Astrocyte of the spinal cord (primary cell): ENCODE data around the gene WFDC1.
"Not testable (repeated sequence)": the region's sequence is repeated elsewhere in the genome, so short reads cannot be mapped to it uniquely, and the experiment has no call there.

Experiments
- DNase-seq: peaks from one replicate; pipeline ENCODE4 v3.0.0; 2011; ENCODE audit warnings: low read depth, low spot score
- H3K4me3 ChIP-seq: 2 replicates; pipeline ENCODE4 v1.5.1; 2011; ENCODE audit warnings: low read depth, mild to moderate bottlenecking, low read length, moderate library complexity
- in situ Hi-C: cut with HindIII; loops from 2 replicates; pipeline ENCODE4 v1.10.0; 2017; ENCODE audit warnings: low sequenced_read_pairs
- TF ChIP-seq, protein P1 (sequence below): IDR thresholded peaks from 2 replicates; pipeline ENCODE4 v1.5.1; 2012; ENCODE audit warnings: low read depth, mild to moderate bottlenecking, low read length, inconsistent platforms

WFDC1 gene

DNA sequence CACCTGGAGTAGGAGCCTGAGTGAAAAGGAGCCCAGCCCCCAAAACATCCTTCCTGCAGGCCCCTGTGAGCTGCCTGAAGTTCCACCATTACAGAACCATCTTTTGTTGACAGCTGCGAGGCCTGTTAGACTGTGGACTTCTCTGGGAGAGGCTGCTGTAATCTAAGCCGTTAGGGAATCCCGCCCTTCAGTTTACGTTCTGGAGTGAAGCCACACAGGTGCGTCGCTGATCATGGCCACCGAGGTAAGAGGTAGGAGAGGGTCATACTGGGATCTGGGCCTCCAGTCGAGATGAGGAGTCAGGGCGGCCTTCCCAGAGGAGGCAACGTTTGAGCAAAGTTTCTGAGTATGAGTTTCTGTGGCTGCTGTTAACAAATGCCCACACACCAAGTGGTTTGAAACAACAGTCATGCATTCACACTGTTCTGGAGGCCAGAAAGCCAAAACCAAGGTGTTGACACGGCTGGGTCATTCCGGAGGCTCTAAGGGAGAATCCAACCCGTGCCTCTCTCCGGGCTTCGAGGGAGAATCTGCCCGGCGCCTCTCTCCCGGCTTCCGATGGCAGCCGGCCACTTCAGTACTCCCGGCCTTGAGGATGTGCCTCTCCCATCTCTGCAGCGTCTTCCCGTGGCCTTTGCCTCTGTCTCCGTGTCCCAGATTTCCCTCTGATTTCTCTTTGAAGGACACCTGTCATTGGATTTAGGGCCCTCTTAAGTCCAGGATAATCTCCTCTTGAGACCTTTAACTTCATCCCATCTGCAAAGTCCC, 47.0 kb downstream of the WFDC1 start:
- in situ Hi-C loops = no loop called here
- TF ChIP-seq, protein P1, sequence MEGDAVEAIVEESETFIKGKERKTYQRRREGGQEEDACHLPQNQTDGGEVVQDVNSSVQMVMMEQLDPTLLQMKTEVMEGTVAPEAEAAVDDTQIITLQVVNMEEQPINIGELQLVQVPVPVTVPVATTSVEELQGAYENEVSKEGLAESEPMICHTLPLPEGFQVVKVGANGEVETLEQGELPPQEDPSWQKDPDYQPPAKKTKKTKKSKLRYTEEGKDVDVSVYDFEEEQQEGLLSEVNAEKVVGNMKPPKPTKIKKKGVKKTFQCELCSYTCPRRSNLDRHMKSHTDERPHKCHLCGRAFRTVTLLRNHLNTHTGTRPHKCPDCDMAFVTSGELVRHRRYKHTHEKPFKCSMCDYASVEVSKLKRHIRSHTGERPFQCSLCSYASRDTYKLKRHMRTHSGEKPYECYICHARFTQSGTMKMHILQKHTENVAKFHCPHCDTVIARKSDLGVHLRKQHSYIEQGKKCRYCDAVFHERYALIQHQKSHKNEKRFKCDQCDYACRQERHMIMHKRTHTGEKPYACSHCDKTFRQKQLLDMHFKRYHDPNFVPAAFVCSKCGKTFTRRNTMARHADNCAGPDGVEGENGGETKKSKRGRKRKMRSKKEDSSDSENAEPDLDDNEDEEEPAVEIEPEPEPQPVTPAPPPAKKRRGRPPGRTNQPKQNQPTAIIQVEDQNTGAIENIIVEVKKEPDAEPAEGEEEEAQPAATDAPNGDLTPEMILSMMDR = no peak
- H3K4me3 ChIP-seq = no peak overlapping the region
- no peak for DNase-seq

GRCh38 chr16:84343800-84344199, 49.1 kb downstream of the WFDC1 start:
- H3K4me3 ChIP-seq, in situ Hi-C loops, DNase-seq: not testable (repeated sequence)

DNA sequence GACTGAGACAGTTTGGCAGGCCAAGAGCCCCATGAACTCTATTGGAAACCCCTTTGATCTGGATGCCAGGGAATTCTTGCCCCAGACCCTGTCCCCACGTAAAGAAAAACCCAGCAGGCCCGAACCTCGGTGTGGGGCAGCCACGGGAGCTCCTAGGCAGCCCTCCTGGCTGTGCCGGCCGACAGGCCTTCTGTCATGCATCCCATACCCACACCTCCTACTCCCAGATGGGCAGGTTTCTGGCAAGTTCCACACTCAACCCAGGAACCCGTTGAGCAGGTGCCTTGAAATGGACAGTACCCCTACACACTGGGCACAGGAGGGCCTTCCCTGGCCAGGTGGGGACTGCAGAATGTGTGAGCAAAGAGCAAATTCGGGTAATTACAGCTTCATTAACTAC, 50.1 kb downstream of the WFDC1 start:
- DNase-seq = no peak
- in situ Hi-C loops = no loop called here
- H3K4me3 ChIP-seq = no peak overlapping the region
- TF ChIP-seq, protein P1 = no peak

DNA sequence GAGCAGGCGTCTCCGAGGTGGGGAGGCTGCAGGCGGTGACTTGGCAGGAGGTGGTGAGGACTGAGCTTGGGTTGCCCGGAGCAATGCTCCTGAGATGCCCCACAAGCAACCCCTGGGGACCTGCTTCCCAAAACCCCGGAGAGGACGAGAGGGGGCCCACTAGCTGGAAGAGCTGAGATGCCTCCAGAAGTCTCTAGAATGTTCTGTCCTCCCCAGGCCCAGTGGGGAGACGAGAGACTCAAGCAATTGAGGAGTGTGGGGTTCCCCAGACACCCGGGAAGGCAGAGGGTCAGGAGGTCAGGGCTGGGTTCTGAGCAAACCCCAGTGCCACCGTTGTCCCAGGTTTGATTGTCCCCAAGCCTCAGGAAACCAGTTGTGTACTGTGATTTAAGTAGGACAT, 52.5 kb downstream of the WFDC1 start:
- TF ChIP-seq, protein P1 = no peak
- DNase-seq = no peak
- no peak overlapping the region for H3K4me3 ChIP-seq
- in situ Hi-C loops = no loop called here

- in situ Hi-C loops = no loop called here
- H3K4me3 ChIP-seq = no peak overlapping the region
- TF ChIP-seq, protein P1 = no peak
- DNase-seq = no peak
Measured at GRCh38 chr16:84348386-84348888, 53.8 kb downstream of the WFDC1 start.

DNA sequence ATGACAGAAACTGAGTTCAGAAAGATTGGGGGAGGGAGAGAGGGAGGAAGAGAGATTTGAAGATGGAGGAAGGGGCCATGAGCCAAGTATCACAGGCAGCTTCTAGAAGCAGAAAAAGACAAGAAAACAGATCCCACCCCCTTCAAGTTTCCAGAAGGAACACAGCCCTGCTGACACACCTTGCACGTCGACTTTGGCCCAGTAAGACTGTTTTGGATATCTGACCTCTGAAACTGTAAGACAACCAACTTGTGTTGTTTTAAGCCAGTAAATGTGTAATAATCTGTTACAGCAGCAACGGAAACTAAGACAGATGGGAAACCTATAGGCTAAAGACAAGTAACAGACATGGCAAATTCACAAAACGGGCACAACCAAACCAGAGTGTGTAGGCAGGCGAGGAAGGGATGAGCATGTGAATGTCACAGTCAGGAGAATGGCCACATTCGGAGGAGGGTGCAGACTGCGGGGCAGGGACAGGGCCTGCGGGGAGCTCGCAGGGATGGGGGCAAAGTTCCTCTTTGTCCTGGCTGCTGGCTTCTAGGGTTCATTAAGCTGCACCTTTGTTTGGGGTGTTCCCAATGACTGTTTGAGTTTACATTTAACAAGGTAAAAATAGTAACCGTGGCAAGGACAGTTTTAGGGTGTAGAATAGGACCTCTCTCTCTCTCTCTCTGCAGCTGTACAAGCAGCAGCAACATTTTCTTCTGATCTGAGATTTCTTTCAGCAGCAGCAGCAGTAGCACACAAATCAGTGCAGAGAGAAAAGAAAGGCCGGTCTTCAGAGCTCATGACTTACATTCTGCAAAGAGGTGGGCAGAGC, 55.4 kb downstream of the WFDC1 start:
- no peak overlapping the region for H3K4me3 ChIP-seq
- in situ Hi-C loops = no loop called here
- TF ChIP-seq, protein P1 = no peak
- no peak for DNase-seq
